ENCODE measurements around the gene MAP3K14. TPM values are rescaled to one million over a fixed set of nuclear protein-coding genes. Genes with fewer than 3 reads are reported as not detected.

The MAP3K14 gene
- total RNA-seq, 1 experiment from 2014 or later, result 7.8 TPM

DNA sequence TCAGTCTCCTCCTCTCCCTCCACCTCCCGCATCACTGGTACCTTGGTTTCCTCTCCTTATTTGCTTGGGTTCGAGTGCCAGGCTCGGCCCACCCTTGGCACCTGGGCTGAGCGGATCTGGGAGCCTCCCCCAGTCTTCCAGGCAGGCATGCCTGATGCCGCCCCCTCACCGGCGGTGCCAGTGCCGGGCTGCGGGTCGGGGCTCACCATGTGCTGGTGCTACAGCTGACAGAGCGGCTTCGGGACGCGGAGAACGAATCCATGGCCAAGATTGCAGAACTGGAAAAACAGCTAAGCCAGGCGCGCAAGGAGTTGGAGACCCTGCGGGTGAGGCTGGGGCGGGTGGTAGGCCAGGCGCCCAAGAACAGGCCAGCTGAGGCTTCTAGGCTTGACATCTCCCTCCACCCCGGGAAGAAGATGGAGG lies 75.9 kb downstream of the MAP3K14 start:
- Histone ChIP-seq H3K23me2 (ENCODE audit: insufficient read length, low read depth, low read length, poor library complexity, severe bottlenecking) (peaks cover 9% of the 10 kb centered on the region), H3K4ac (ENCODE audit: low read depth, low read length) (no peak overlapping the region), H4K91ac (ENCODE audit: insufficient read length, low read depth, low read length) (no peak overlapping the region), H3K79me2 (ENCODE audit: insufficient read depth, low read length) (no peaks in the 10 kb centered on the region), H3K4me1 (ENCODE audit: insufficient read depth, low read length) (peaks cover 7% of the 10 kb centered on the region; the same call in 1 of the 2 replicates), H4K8ac (replicated peaks; ENCODE audit: insufficient read length, low read depth, low read length) (no peak overlapping the region), H3K27me3 (ENCODE audit: insufficient read depth, low read length) (peaks cover 4% of the 10 kb centered on the region; the same call in 1 of the 2 replicates), H2AK5ac (ENCODE audit: insufficient read length, low read length) (no peak overlapping the region), H4K5ac (ENCODE audit: insufficient read length, low read depth, low read length) (no peak overlapping the region), H2AFZ (ENCODE audit: low read length) (no peak overlapping the region), H3K9ac (ENCODE audit: extremely low read depth, insufficient read length, low read length) (no peak overlapping the region), H4K20me1 (ENCODE audit: control insufficient read depth, insufficient read depth, insufficient read length) (no peaks in the 10 kb centered on the region), H3K14ac (ENCODE audit: insufficient read depth, low read length) (peak overlapping the region; percentile 33; the same call in 1 of the 2 replicates), H2BK12ac (ENCODE audit: insufficient read length, low read depth, low read length) (no peak overlapping the region), H2BK120ac (ENCODE audit: low read depth, low read length, poor library complexity, severe bottlenecking) (no peak overlapping the region), H2BK5ac (ENCODE audit: insufficient read length, low read length) (no peak overlapping the region), H3K79me1 (ENCODE audit: insufficient read depth, low read depth, low read length, poor library complexity, severe bottlenecking) (no peaks in the 10 kb centered on the region), H3K27ac (ENCODE audit: insufficient read length, low read depth, low read length) (no peak overlapping the region), H2BK15ac (ENCODE audit: low read depth, low read length) (no peak overlapping the region), H3K9me3 (ENCODE audit: control insufficient read depth, low read depth, low read length) (no peaks in the 10 kb centered on the region), H3K23ac (ENCODE audit: insufficient read length, low read depth, low read length) (no peak overlapping the region), H3K4me2 (ENCODE audit: insufficient read depth, insufficient read length, low read length) (peak overlapping the region; percentile 61), H3T11ph (ENCODE audit: low read length) (no peak overlapping the region), H2BK20ac (ENCODE audit: low read depth, low read length, poor library complexity, severe bottlenecking) (no peak overlapping the region), H3K18ac (ENCODE audit: insufficient read length, low read depth, low read length) (no peak overlapping the region), H3K56ac (ENCODE audit: insufficient read length, low read depth, low read length) (no peak overlapping the region)
- Mint-ChIP-seq H3K27me3 (ENCODE audit: low read depth) (peaks cover 63% of the 10 kb centered on the region), H3K27ac (peak overlapping the region in 1 of 3 experiments; percentile 59; a peak in 1 of 7 replicates), H3K4me3 (peak overlapping the region; percentile 65 to 82), H3K9me3 (no peaks in the 10 kb centered on the region; a peak in 1 of 5 replicates), H3K4me1 (peaks cover 10 to 22% of the 10 kb centered on the region in 2 experiments), H3K36me3 (ENCODE audit: insufficient read depth in 1 of 3, low read depth in 3 of 3) (peaks cover 0 to 4% (median 0%) of the 10 kb centered on the region in 3 experiments; a peak in 2 of 7 replicates)
- no peak for DNase-seq
- TF ChIP-seq, protein P1, sequence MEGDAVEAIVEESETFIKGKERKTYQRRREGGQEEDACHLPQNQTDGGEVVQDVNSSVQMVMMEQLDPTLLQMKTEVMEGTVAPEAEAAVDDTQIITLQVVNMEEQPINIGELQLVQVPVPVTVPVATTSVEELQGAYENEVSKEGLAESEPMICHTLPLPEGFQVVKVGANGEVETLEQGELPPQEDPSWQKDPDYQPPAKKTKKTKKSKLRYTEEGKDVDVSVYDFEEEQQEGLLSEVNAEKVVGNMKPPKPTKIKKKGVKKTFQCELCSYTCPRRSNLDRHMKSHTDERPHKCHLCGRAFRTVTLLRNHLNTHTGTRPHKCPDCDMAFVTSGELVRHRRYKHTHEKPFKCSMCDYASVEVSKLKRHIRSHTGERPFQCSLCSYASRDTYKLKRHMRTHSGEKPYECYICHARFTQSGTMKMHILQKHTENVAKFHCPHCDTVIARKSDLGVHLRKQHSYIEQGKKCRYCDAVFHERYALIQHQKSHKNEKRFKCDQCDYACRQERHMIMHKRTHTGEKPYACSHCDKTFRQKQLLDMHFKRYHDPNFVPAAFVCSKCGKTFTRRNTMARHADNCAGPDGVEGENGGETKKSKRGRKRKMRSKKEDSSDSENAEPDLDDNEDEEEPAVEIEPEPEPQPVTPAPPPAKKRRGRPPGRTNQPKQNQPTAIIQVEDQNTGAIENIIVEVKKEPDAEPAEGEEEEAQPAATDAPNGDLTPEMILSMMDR (conservative IDR thresholded peaks at IDR 0.05), result no peak
- WGBS (ENCODE audit: extremely low coverage, insufficient read length, low lambda C conversion rate), result no CpG with 5 or more reads among the region's 21 CpGs
